CD4-positive, alpha-beta T cell (primary cell): ENCODE results near the gene FARSA. TPM values are rescaled to one million over a fixed set of nuclear protein-coding genes. Genes with fewer than 3 reads are reported as not detected.

Experiments
- ATAC-seq: fragments of 200-7000 bp; cut with Tn5 transposase; one replicate; pipeline ENCODE4 v1.10.0; 2022; ENCODE audit warnings: mild to moderate bottlenecking; ENCODE audit not compliant: poor library complexity
- CTCF ChIA-PET: fragments of 350-600 bp; sonication (Branson Sonifier 250); formaldehyde crosslinking; loops from one replicate; lab custom pipeline; 2021; ENCODE audit warnings: antibody characterized with exemption, inconsistent platforms; lab: Charles Lee
- POLR2A ChIA-PET: fragments of 350-600 bp; sonication (Branson Sonifier 250); formaldehyde crosslinking; loops from one replicate; lab custom pipeline; 2021; ENCODE audit warnings: antibody characterized with exemption, inconsistent platforms; lab: Charles Lee
- DNase-seq, 14 experiments: peaks; one replicate each; pipeline ENCODE4 v3.0.0-alpha.2; 2013 to 2020; ENCODE audit warnings: mixed read lengths in 2 of 14
- H3K27ac ChIP-seq, 2 donors: one replicate each; pipeline versions ENCODE4 v1.5.1 to v1.7.0; 2013; ENCODE audit warnings: low read length in 2 of 2, low read depth in 1 of 2, mild to moderate bottlenecking in 1 of 2
- H3K27me3 ChIP-seq, 2 experiments: 1 replicate in 1 of 2; 2 replicates in 1 of 2; pipeline versions ENCODE4 v1.6.1 to v1.7.0; 2013; ENCODE audit warnings: low read length in 2 of 2, control low read depth in 1 of 2, mild to moderate bottlenecking in 1 of 2, moderate library complexity in 1 of 2; ENCODE audit not compliant: insufficient read depth in 2 of 2, control insufficient read depth in 1 of 2
- H3K36me3 ChIP-seq: one replicate; pipeline ENCODE4 v1.6.1; 2013; ENCODE audit warnings: low read length, control low read depth; ENCODE audit not compliant: insufficient read depth
- H3K4me1 ChIP-seq: one replicate; pipeline ENCODE4 v1.6.1; 2013; ENCODE audit warnings: low read length, control low read depth; ENCODE audit not compliant: insufficient read depth
- H3K4me3 ChIP-seq: one replicate; pipeline ENCODE4 v1.5.1; 2013; ENCODE audit warnings: mild to moderate bottlenecking, low read length, moderate library complexity
- H3K9me3 ChIP-seq, 2 experiments: 1 replicate in 1 of 2; 2 replicates in 1 of 2; pipeline versions ENCODE4 v1.6.1 to v1.7.0; 2013; ENCODE audit warnings: low read length in 2 of 2, mild to moderate bottlenecking in 2 of 2, control low read depth in 1 of 2, moderate library complexity in 1 of 2; ENCODE audit not compliant: control insufficient read depth in 1 of 2, insufficient read depth in 1 of 2
- H3K27ac Mint-ChIP-seq: one replicate; pipeline ENCODE4 v1.8.0; 2020; ENCODE audit warnings: mixed read lengths
- H3K27me3 Mint-ChIP-seq: one replicate; pipeline ENCODE4 v1.8.0; 2021; ENCODE audit warnings: mixed read lengths
- H3K36me3 Mint-ChIP-seq: one replicate; pipeline ENCODE4 v1.8.0; 2021; ENCODE audit warnings: low read depth, mixed read lengths
- H3K4me1 Mint-ChIP-seq: one replicate; pipeline ENCODE4 v1.8.0; 2021; ENCODE audit warnings: low read depth, mixed read lengths
- H3K4me3 Mint-ChIP-seq: one replicate; pipeline ENCODE4 v1.8.0; 2020; ENCODE audit warnings: mild to moderate bottlenecking, mixed read lengths
- H3K9me3 Mint-ChIP-seq: one replicate; pipeline ENCODE4 v1.8.0; 2020; ENCODE audit warnings: mixed read lengths
- intact Hi-C, 2 experiments: fragments of 100-400 bp; cut with DNase I in 1 of 2; cut with micrococcal nuclease in 1 of 2; formaldehyde crosslinking; loops; one replicate each; pipeline versions ENCODE4 v1.15.1 to v1.9.0; 2023 to 2025; cut with DNase I, micrococcal nuclease
- total RNA-seq, 174 experiments: library from RNA in 2 of 174; stranded (reverse) in 2 of 174; gene quantifications; one replicate each; pipeline ENCODE4 v1.2.3 and lab custom pipeline; 2021 to 2026
- TF ChIP-seq, protein P1 (sequence below): fragments of 200-600 bp; IDR thresholded peaks from one replicate; pipeline ENCODE4 v1.8.0; 2022; ENCODE audit warnings: antibody characterized with exemption, mild to moderate bottlenecking

Gene FARSA
- total RNA-seq, 2 experiments from 2014 or later = 17.2 TPM

DNA sequence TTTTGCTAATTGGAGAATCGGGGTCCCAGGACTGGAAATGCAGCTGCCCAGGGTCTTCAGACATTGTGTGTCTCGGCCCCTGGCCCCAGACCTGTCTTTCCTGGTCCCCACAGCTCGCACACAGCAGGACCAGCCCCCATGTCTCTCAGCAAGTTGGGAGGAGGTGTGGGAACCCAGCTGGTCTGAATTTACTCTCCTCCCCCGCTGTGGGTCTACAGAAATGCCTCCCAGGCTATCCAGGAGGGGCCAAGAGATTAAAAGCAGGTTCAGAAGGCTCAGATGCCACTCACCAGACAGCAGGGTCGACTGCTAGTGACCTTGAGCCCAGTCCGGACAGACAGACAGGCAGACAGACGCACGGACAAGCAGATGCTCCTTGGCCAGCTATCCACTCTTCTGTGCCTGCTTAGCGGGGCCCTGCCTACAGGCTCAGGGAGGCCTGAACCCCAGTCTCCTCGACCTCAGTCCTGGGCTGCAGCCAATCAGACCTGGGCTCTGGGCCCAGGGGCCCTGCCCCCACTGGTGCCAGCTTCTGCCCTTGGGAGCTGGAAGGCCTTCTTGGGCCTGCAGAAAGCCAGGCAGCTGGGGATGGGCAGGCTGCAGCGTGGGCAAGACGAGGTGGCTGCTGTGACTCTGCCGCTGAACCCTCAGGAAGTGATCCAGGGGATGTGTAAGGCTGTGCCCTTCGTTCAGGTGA is 35.9 kb upstream of the FARSA start, which contains the start of gene DAND5:
Gene DAND5, plus strand, starts transcription at position 285 of the 697 bp plus-strand sequence. Its CDS starts 85 bp downstream, at position 370.
- no peaks in the 10 kb centered on the region for H3K27me3 ChIP-seq
- no peak within 1 kb of the TSS for H3K27ac ChIP-seq
- H3K9me3 Mint-ChIP-seq = no peaks in the 10 kb centered on the region
- H3K4me1 ChIP-seq = peaks cover 13% of the 10 kb centered on the region
- H3K27me3 Mint-ChIP-seq = no peaks in the 10 kb centered on the region
- no peak within 1 kb of the TSS for H3K4me3 Mint-ChIP-seq
- no peaks in the 10 kb centered on the region for H3K9me3 ChIP-seq
- H3K4me3 ChIP-seq = no peak within 1 kb of the TSS
- POLR2A ChIA-PET = no interaction called here
- H3K36me3 ChIP-seq = no peaks in the 10 kb centered on the region
- no peak for DNase-seq
- TF ChIP-seq, protein P1, sequence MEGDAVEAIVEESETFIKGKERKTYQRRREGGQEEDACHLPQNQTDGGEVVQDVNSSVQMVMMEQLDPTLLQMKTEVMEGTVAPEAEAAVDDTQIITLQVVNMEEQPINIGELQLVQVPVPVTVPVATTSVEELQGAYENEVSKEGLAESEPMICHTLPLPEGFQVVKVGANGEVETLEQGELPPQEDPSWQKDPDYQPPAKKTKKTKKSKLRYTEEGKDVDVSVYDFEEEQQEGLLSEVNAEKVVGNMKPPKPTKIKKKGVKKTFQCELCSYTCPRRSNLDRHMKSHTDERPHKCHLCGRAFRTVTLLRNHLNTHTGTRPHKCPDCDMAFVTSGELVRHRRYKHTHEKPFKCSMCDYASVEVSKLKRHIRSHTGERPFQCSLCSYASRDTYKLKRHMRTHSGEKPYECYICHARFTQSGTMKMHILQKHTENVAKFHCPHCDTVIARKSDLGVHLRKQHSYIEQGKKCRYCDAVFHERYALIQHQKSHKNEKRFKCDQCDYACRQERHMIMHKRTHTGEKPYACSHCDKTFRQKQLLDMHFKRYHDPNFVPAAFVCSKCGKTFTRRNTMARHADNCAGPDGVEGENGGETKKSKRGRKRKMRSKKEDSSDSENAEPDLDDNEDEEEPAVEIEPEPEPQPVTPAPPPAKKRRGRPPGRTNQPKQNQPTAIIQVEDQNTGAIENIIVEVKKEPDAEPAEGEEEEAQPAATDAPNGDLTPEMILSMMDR = no peak
- no peak within 1 kb of the TSS for H3K27ac Mint-ChIP-seq
- no peaks in the 10 kb centered on the region for H3K36me3 Mint-ChIP-seq
- CTCF ChIA-PET = no interaction called here
- ATAC-seq = no peak
- intact Hi-C loops = no loop called here
- peaks cover 9% of the 10 kb centered on the region for H3K4me1 Mint-ChIP-seq

DNA sequence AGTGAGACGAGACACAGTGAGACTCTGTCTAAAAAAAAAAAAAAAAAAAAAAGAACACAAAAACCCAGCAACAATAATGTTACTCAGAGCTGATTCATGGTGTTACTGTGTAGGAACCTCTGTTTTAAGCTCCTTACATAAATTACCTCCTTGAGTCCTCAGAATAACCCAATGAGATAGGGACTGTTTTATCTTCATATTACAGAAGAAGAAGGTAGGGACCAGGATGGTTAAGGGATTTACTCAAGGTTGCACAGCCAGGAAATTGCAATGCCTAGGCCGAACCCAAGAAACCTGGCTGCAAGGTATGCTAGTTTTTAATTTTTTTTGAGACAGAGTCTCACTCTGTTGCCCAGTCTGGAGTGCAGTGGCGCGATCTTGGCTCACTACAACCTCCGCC is 34.4 kb upstream of the FARSA start:
- intact Hi-C loops = no loop called here
- Mint-ChIP-seq H3K27ac (no peak overlapping the region), H3K4me3 (no peak overlapping the region), H3K36me3 (no peaks in the 10 kb centered on the region), H3K27me3 (no peaks in the 10 kb centered on the region), H3K4me1 (peaks cover 9% of the 10 kb centered on the region), H3K9me3 (no peaks in the 10 kb centered on the region)
- POLR2A ChIA-PET = interaction anchor here (0.8 kb wide), 1 partner anchor 38 kb away, joined by 3 read pairs; no protein-coding TSS in a partner anchor
- Histone ChIP-seq H3K4me1 (peaks cover 13% of the 10 kb centered on the region), H3K27ac (no peak overlapping the region), H3K9me3 (no peaks in the 10 kb centered on the region), H3K4me3 (no peak overlapping the region), H3K27me3 (no peaks in the 10 kb centered on the region), H3K36me3 (no peaks in the 10 kb centered on the region)
- CTCF ChIA-PET = interaction anchor here (0.6 kb wide), 1 partner anchor 134 kb away, joined by 4 read pairs; no protein-coding TSS in a partner anchor
- TF ChIP-seq, protein P1 = no peak
- ATAC-seq (no peak), DNase-seq (no peak)

DNA sequence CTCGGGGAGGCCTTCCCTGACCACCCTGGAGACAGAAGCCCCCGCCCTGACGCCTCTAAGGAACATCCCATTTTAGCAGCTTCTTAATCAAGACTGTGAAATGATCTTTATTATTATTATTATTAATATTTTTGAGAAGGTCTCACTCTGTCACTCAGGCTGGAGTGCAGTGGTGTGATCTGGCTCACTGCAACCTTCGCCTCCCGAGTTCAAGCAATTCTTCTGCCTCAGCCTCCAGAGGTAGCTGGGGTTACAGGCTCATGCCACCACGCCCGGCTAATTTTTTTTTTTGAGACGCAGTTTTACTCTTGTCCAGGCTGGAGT is 32.3 kb upstream of the FARSA start:
- ATAC-seq = no peak

More for the DNA sequence above, 32.3 kb upstream of the FARSA start:
- no peaks in the 10 kb centered on the region for H3K27me3 ChIP-seq
- no peaks in the 10 kb centered on the region for H3K9me3 ChIP-seq
- no peaks in the 10 kb centered on the region for H3K9me3 Mint-ChIP-seq
- H3K36me3 ChIP-seq = no peaks in the 10 kb centered on the region
- H3K4me1 ChIP-seq = peaks cover 13% of the 10 kb centered on the region
- CTCF ChIA-PET = interaction anchor here (0.6 to 2.4 kb wide), 38 partner anchors 11 to 808 kb away, joined by 3 to 51 read pairs (median 5); partner anchors contain the start of genes CALR, DNASE2, FARSA and GADD45GIP1
- H3K4me1 Mint-ChIP-seq = peaks cover 9% of the 10 kb centered on the region
- TF ChIP-seq, protein P1 = no peak
- no peaks in the 10 kb centered on the region for H3K27me3 Mint-ChIP-seq
- no peak overlapping the region for H3K27ac Mint-ChIP-seq
- no peaks in the 10 kb centered on the region for H3K36me3 Mint-ChIP-seq
- no peak for DNase-seq
- POLR2A ChIA-PET = interaction anchor here (0.7 to 1.9 kb wide), 11 partner anchors 9 to 186 kb away, joined by 3 to 17 read pairs (median 8); partner anchors contain the start of genes CALR, GADD45GIP1, GCDH and NACC1
- H3K4me3 ChIP-seq = no peak overlapping the region
- no peak overlapping the region for H3K4me3 Mint-ChIP-seq
- no peak overlapping the region for H3K27ac ChIP-seq
- intact Hi-C loops = loop anchor here (1.0 kb wide), 1 partner anchor 80 kb away; no protein-coding TSS in a partner anchor
